Spinal cord (tissue), 10 donors: ENCODE data around the gene KRT80. TPM values are rescaled to one million over a fixed set of nuclear protein-coding genes. Genes with fewer than 3 reads are reported as not detected.
A peak's percentile ranks its signal among the peaks of the same experiment; 100 is the strongest.

Experiments
- DNase-seq, 6 donors: peaks; one replicate each; pipeline versions ENCODE4 v3.0.0 to v3.0.0-alpha.2; 2013 to 2015; ENCODE audit warnings: low spot score in 6 of 6, low read depth in 4 of 6
- H3K27ac ChIP-seq: one replicate; pipeline ENCODE4 v1.5.1; 2013; ENCODE audit warnings: low read depth, low read length, control low read depth
- H3K27me3 ChIP-seq: one replicate; pipeline ENCODE4 v1.6.1; 2013; ENCODE audit warnings: low read length; ENCODE audit not compliant: control insufficient read depth, insufficient read depth
- H3K36me3 ChIP-seq: one replicate; pipeline ENCODE4 v1.6.1; 2013; ENCODE audit warnings: low read length; ENCODE audit not compliant: control insufficient read depth, insufficient read depth
- H3K4me1 ChIP-seq: one replicate; pipeline ENCODE4 v1.6.1; 2013; ENCODE audit warnings: low read length; ENCODE audit not compliant: control insufficient read depth, insufficient read depth
- H3K4me3 ChIP-seq: one replicate; pipeline ENCODE4 v1.5.1; 2013; ENCODE audit warnings: low read depth, low read length, control low read depth
- H3K9me3 ChIP-seq: one replicate; pipeline ENCODE4 v1.6.1; 2013; ENCODE audit warnings: low read length; ENCODE audit not compliant: control insufficient read depth, insufficient read depth
- WGBS: methylation state at CpG from one replicate; pipeline ENCODE4 v1.1.5; 2013; ENCODE audit warnings: missing lambda C conversion rate; ENCODE audit not compliant: insufficient coverage; 5-methylcytosine and 5-hydroxymethylcytosine counted together
- polyA plus RNA-seq, 2 donors: library from polyadenylated mRNA; unstranded; fragments of 120-200 nt; gene quantifications; one replicate each; pipeline ENCODE4 v1.2.1, GENCODE V29; 2013; ENCODE audit not compliant: insufficient read length in 2 of 2
- total RNA-seq, 2 donors: library from RNA; depleted of rRNA in 1 of 2; stranded (reverse); fragments of 120-200 nt in 1 of 2; fragments of >200 nt in 1 of 2; gene quantifications; one replicate each; pipeline versions ENCODE4 v1.2.3 to v1.2.4, GENCODE V29; 2013 to 2014
- donor health status: healthy.

Gene KRT80
- total and polyA plus RNA-seq, 4 donors = 0.12 TPM; not detected in 3

DNA sequence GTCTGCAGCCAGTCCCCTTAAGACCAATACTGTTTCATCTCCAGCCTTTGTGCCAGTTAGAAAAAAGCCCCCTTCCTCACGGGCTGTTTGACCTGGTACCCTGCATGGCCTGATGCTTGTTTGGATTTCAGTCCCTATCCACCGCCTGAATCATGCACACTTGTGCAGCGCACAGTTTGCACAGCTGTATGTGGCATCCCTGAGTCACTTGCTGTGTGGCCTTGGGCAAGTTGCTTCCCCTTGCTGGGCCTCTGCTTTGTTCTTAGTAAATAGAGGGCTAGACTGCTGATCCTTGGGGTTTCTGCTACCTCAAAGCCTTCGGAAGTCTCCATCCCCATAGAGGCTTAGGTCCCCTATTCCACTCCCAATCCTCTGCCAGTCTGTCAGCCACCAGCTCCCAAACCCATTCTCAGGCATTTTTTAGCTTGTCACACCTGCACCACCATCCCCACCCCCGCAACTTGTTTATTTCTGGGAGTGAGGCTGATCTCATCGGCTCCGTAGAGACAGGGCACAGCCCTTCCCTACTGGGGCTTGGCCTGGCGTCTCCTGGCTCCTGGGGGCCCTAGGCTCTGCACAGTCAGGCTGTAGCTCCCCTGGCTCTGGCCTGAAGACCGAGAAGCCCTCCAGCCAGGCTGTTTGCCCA, 8.8 kb downstream of the KRT80 start:
- H3K9me3 ChIP-seq = no peaks in the 10 kb centered on the region
- H3K27ac ChIP-seq = no peak overlapping the region
- DNase-seq = no peak
- no peaks in the 10 kb centered on the region for H3K27me3 ChIP-seq
- WGBS = 66% methylated on average over 8 of the region's 9 CpGs
- H3K4me3 ChIP-seq = no peak overlapping the region
- H3K36me3 ChIP-seq = no peaks in the 10 kb centered on the region
- H3K4me1 ChIP-seq = peaks cover 43% of the 10 kb centered on the region

DNA sequence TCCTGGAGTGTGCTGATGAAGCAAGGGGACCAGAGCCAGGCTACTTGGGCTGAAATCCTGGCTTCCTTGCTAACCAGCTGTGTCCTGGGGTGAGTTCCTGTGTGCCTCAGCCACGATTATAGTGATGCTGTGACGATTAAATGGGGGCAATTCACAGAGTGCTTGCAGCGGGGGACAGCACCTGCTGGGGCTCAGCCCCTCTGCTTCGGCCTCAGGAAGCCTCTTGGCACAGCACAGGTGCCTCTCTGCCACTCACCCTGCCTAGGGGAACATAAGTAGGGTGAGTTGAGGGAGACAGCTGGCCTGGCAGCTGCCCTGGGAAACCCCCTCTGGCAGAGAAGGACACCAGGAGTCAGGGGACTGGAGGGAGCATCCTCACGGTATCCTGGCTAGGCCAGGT, 9.4 kb downstream of the KRT80 start:
- no peaks in the 10 kb centered on the region for H3K9me3 ChIP-seq
- H3K4me3 ChIP-seq = no peak overlapping the region
- no peaks in the 10 kb centered on the region for H3K27me3 ChIP-seq
- DNase-seq = no peak
- H3K36me3 ChIP-seq = no peaks in the 10 kb centered on the region
- peaks cover 43% of the 10 kb centered on the region for H3K4me1 ChIP-seq
- 58% methylated on average over 5 of the region's 5 CpGs for WGBS
- H3K27ac ChIP-seq = no peak overlapping the region

DNA sequence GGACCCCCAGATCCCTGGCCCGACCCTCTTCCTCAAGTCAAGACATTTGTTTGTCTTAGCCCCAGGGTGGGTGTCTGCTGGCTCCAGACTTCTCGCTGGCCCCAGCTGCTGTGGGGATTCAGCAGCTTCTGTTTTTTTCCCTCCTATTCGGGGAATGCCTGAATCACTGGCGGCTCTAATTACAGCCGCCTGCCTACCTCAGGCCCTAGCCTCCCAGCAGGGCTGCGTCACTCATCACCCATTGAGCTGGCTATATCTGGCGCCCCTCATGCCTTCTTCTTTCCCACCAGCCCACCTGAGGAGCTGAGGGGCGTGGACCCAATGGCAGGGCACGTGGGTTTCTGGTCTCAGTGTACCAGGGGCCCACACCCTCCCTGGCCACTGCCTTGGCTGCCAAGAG, 10.1 kb downstream of the KRT80 start:
- H3K4me1 ChIP-seq = peaks cover 43% of the 10 kb centered on the region
- H3K36me3 ChIP-seq = no peaks in the 10 kb centered on the region
- H3K27ac ChIP-seq = no peak overlapping the region

DNA sequence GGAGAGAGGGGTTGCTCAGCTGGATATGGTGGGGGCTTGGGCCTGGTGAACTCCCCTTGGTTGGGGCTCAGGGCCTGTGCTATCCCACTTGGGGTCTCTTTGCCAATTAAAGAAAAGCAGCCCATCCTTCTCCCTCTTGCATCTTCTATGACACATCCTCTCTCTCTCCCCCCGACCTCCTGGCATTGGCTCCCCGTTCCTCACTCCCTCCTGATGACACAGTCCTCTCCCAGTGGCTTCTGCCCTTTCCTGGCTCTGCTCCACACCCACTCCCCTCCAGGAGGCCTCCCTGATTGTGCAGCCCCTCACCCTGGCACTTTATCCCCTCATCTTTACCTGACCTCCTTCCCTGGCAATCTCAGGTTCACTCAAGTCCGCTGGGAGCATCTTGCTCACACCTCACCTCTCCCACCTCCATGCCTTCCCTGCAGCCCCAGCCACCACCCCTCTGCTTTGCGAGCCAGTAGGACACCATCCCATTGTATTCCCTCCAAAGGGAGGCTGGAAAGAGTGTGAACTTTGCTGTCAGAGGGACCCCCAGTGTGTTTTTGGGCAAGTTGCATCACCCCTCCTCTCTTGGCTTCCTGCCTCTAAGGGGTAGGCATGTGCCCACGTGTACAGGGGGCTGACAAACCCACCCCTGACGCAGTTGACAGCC, 10.7 kb downstream of the KRT80 start:
- Histone ChIP-seq H3K9me3 (no peaks in the 10 kb centered on the region), H3K27ac (no peak overlapping the region), H3K4me1 (peaks cover 44% of the 10 kb centered on the region), H3K27me3 (no peaks in the 10 kb centered on the region), H3K4me3 (no peak overlapping the region), H3K36me3 (no peaks in the 10 kb centered on the region)
- DNase-seq = no peak
- WGBS = 55% methylated on average over 4 of the region's 6 CpGs

More for the DNA sequence above, 10.1 kb downstream of the KRT80 start:
- Histone ChIP-seq H3K27me3 (no peaks in the 10 kb centered on the region), H3K9me3 (no peaks in the 10 kb centered on the region), H3K4me3 (no peak overlapping the region)
- 23% methylated on average over 9 of the region's 9 CpGs for WGBS
- peak in 1 of 6 donors; percentile 45 for DNase-seq

DNA sequence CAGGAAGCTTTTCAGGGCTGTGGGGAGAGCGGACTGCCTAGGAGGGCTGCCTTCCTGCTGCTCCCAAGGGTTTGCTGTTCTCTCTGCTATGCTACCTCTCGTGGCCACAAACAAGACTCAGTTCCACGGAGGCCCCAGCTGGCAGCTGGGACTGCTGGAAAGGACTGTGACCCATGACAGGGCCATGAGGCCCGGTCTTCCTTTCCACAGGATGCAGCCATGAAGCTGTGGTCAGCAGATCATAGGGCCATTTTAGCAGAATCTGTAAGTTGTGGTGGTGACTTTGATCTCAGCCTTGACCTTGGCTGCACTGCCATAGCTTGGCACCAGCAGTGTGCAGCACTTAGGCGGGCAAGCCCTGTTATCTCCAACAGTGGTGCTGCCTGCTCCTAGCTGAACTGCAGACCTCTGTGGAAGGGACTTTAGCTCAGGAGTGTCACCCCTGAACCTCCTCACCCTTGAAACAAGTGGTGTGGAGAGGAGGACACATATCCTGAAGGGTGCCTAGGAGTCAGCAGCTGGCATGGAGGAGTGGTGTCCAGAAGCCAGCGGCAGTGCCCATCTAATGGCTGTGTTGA, 12.3 kb downstream of the KRT80 start:
- DNase-seq = no peak
- no peaks in the 10 kb centered on the region for H3K27me3 ChIP-seq
- WGBS = 92% methylated on average over 6 of the region's 6 CpGs
- H3K27ac ChIP-seq = no peak overlapping the region
- H3K9me3 ChIP-seq = no peaks in the 10 kb centered on the region
- peaks cover 49% of the 10 kb centered on the region for H3K4me1 ChIP-seq
- no peaks in the 10 kb centered on the region for H3K36me3 ChIP-seq
- H3K4me3 ChIP-seq = no peak overlapping the region

DNA sequence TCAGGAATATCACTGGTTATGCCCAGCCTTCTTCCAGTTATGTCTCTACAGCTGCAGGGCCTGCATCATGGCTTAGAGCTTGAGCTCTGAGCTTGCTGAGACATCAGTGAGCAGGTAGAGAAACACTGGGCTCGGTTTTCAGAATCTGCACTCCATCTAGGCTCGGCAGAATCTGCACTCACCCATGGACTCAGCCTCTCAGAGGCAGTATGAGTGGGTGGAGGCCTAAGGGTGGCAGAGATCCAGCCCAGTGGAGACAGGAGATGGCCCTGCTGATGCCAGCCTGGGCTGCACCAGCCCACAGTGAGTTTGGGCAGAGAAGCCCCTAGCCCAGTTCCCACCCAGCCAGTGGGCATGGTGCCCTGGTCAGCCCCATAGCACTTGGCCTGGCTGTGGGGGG, 12.8 kb downstream of the KRT80 start:
- no peak for DNase-seq
- WGBS = 79% methylated on average over 2 of the region's 2 CpGs
- no peak overlapping the region for H3K27ac ChIP-seq

DNA sequence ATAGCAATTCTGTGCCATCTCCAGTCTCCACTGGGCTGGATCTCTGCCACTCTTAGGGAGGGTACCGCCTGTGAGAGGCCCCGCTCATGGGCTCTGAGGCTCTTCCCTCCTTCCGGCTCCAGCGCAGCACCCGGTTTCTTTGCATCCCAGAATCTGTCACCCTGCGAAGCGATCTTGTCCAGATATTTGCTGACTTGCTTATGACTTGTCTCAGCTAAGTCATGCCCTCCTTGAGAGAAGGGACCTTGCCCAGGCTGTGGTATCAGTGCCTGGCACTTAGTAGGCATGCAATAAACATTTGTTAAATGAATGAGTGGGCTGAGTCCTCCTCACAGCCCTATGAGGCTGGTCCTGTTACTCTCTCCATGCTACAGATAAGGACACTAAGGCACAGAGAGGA, 13.4 kb downstream of the KRT80 start:
- H3K4me1 ChIP-seq = peaks cover 40% of the 10 kb centered on the region
- WGBS = 92% methylated on average over 6 of the region's 7 CpGs

More for the DNA sequence above, 12.8 kb downstream of the KRT80 start:
- H3K9me3 ChIP-seq = no peaks in the 10 kb centered on the region
- H3K4me3 ChIP-seq = no peak overlapping the region
- peaks cover 45% of the 10 kb centered on the region for H3K4me1 ChIP-seq
- H3K36me3 ChIP-seq = no peaks in the 10 kb centered on the region
- H3K27me3 ChIP-seq = no peaks in the 10 kb centered on the region

DNA sequence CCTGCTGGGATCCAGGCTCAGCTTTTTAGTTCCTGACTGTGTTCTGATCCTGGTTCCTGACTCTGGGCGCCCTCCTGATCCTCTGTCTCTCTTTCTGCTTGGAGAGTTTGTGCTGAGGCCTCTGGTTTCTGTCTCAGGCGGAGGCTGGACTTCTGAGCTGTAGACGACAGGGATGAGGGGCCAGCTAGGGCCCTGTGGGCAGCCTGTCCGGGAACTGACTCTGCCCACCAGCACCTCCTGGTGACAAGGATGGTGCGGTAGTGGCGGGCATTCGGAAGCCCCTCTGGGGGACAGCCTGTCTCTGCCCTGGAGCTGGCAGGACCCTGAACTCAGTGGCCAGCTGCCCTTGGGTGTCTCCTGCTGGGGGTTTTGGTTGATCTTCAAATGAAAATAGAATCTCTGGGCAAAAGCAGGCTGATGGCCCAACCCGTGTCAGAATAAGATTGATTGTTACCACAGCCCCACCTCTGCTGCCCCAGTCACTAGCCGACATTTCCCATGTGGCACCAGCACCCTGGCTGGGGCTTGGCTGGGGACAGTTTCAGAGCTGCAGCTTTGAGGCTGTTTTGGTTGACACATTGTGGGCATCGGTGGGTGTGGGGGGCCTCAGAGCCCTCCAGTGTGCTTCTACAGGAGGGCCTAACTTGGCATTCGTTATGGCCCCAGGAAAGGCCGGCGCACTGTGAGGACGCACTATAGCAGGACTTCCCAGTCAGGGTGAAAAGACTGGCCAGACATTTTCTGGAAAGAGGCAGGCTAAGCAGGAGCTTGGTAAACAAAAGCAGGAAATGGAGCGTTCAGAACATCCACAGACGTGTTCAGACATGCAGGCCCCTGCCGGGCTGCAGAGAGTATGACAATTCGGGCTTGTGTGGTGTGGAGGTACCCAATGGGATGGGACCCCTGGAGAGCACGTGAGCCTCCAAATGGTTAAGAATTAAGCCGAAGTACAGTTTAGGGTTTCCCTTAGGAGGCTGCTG, 16.2 kb downstream of the KRT80 start:
- H3K27ac ChIP-seq = no peak overlapping the region
- no peaks in the 10 kb centered on the region for H3K9me3 ChIP-seq
- peak in 1 of 6 donors; percentile 34 for DNase-seq
- peaks cover 3% of the 10 kb centered on the region for H3K36me3 ChIP-seq
- 54% methylated on average over 19 of the region's 20 CpGs for WGBS
- H3K4me3 ChIP-seq = no peak overlapping the region
- H3K4me1 ChIP-seq = peaks cover 20% of the 10 kb centered on the region
- H3K27me3 ChIP-seq = no peaks in the 10 kb centered on the region

More for the DNA sequence above, 13.4 kb downstream of the KRT80 start:
- Histone ChIP-seq H3K36me3 (no peaks in the 10 kb centered on the region), H3K27ac (no peak overlapping the region), H3K9me3 (no peaks in the 10 kb centered on the region), H3K4me3 (no peak overlapping the region), H3K27me3 (no peaks in the 10 kb centered on the region)
- DNase-seq = no peak

DNA sequence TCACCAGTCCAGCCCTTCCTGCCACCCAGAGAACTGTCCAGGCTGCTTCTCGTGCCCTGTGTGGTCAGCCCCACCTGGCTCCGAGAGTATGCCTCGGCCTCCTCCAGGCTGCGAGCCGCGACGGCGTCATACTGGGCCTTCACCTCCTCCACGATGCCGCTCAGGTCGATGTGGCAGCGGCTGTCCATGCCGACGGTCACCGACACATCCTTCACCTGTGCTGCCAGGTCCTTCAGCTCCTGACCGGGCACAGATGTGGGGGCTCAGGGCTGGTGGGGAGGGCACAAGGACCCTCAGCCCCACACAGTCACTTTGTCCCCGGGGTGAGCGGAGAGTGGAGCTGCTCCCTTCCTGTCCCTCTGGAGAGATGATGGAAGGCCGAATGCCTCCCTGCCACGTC, 18.3 kb downstream of the KRT80 start:
- Histone ChIP-seq H3K4me3 (no peak overlapping the region), H3K9me3 (no peaks in the 10 kb centered on the region), H3K4me1 (peaks cover 12% of the 10 kb centered on the region), H3K27ac (no peak overlapping the region), H3K27me3 (no peaks in the 10 kb centered on the region), H3K36me3 (peaks cover 3% of the 10 kb centered on the region)
- WGBS = 89% methylated on average over 18 of the region's 20 CpGs
- no peak for DNase-seq
